Measurements from ENCODE around the gene PXMP4.

GRCh38 chr20:33739493-33739892 lies 19.4 kb upstream of the PXMP4 start:
- TF ChIP-seq CTCF (optimal IDR thresholded peaks at IDR 0.05 in 1 of 3, IDR thresholded peaks at IDR 0.05 in 1 of 3, conservative IDR thresholded peaks at IDR 0.05 in 1 of 3; ENCODE audit: extremely low read depth in 1 of 3, insufficient read depth in 2 of 3, low read length in 3 of 3), result no peak
- no peak for TF ChIP-seq EZH2 (IDR thresholded peaks at IDR 0.05; ENCODE audit: low read length)
